Measurements from ENCODE around the gene AXDND1.

The AXDND1 gene

GRCh38 chr1:179583771-179584320 is 218.1 kb downstream of the AXDND1 start:
- DNase-seq = no peak

GRCh38 chr1:179586107-179586823 is 220.5 kb downstream of the AXDND1 start:
- DNase-seq = no peak

- no peak for DNase-seq
Measured at GRCh38 chr1:179587336-179587735, 221.6 kb downstream of the AXDND1 start.

- no peak for DNase-seq
Measured at GRCh38 chr1:179588425-179589024, 222.8 kb downstream of the AXDND1 start.

- DNase-seq = no peak
Measured at GRCh38 chr1:179589509-179589908, 223.7 kb downstream of the AXDND1 start.

GRCh38 chr1:179590671-179591070 is 224.9 kb downstream of the AXDND1 start:
- DNase-seq = no peak

GRCh38 chr1:179591253-179591591 is 225.5 kb downstream of the AXDND1 start:
- no peak for DNase-seq

- DNase-seq = no peak
Measured at GRCh38 chr1:179591592-179592580, 226.1 kb downstream of the AXDND1 start, which contains the start of gene TDRD5. Gene TDRD5 (plus strand): TSS chr1:179591832. CDS start chr1:179592616, 784 bp downstream.

GRCh38 chr1:179598631-179599030 is 232.9 kb downstream of the AXDND1 start:
- DNase-seq = no peak

- no peak for DNase-seq
Measured at GRCh38 chr1:179599623-179600249, 234.0 kb downstream of the AXDND1 start.

GRCh38 chr1:179601093-179601492 is 235.3 kb downstream of the AXDND1 start:
- no peak for DNase-seq

All from CD4-positive, alpha-beta T cell treated with Interleukin-10 for 1 hour (primary cell).